Omental fat pad (tissue), 4 donors: ENCODE results near the gene SRL. TPM values are rescaled to one million over a fixed set of nuclear protein-coding genes. Genes with fewer than 3 reads are reported as not detected.
A peak's percentile ranks its signal among the peaks of the same experiment; 100 is the strongest.
"Not testable (repeated sequence)": the region's sequence is repeated elsewhere in the genome, so short reads cannot be mapped to it uniquely, and the experiment has no call there.

Experiments
- ATAC-seq: fragments of 150-250 bp; one replicate; pipeline ENCODE4 v1.9.1; 2016; ENCODE audit warnings: mild to moderate bottlenecking, moderate library complexity; ENCODE audit not compliant: low FRiP score
- DNase-seq: peaks from one replicate; pipeline ENCODE4 v3.0.0-alpha.2; 2019; ENCODE audit warnings: low spot score
- total RNA-seq, 4 donors: library from RNA; depleted of rRNA; stranded (reverse); fragments of >200 nt; gene quantifications; one replicate each; pipeline ENCODE4 v1.1.0, GENCODE V29; 2016
- TF ChIP-seq, protein P1 (sequence below), 3 donors: fragments of 450-650 bp; IDR thresholded peaks; one replicate each; pipeline ENCODE4 v1.5.1; 2016 to 2017; ENCODE audit warnings: antibody characterized with exemption in 3 of 3, mild to moderate bottlenecking in 3 of 3, moderate library complexity in 2 of 3

Gene SRL
- total RNA-seq, 4 donors from 2014 or later, result 0.84 to 4.4 (median 1.9) TPM

DNA sequence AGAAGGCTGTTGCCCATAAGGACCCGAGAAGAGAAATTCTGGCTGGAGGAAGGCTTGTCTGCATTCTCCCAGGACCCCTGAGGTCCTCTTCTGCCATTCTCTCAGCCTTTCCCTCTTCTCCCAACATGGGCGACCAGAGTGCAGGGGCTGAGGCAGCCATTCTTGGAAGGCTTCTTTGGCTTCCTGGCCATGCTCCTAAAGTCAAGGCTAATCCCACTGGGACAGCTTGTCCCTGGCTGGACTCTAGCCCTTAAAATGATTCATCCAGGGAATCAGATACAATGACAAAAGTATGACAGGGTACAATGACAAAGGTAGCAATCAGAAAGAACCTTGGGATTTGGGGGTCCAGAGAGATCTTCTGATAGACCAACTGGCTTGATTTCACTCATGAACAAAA, 26.8 kb downstream of the SRL start:
- DNase-seq (no peak), ATAC-seq (no peak)
- TF ChIP-seq, protein P1, sequence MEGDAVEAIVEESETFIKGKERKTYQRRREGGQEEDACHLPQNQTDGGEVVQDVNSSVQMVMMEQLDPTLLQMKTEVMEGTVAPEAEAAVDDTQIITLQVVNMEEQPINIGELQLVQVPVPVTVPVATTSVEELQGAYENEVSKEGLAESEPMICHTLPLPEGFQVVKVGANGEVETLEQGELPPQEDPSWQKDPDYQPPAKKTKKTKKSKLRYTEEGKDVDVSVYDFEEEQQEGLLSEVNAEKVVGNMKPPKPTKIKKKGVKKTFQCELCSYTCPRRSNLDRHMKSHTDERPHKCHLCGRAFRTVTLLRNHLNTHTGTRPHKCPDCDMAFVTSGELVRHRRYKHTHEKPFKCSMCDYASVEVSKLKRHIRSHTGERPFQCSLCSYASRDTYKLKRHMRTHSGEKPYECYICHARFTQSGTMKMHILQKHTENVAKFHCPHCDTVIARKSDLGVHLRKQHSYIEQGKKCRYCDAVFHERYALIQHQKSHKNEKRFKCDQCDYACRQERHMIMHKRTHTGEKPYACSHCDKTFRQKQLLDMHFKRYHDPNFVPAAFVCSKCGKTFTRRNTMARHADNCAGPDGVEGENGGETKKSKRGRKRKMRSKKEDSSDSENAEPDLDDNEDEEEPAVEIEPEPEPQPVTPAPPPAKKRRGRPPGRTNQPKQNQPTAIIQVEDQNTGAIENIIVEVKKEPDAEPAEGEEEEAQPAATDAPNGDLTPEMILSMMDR (IDR thresholded peaks at IDR 0.05), result no peak

DNA sequence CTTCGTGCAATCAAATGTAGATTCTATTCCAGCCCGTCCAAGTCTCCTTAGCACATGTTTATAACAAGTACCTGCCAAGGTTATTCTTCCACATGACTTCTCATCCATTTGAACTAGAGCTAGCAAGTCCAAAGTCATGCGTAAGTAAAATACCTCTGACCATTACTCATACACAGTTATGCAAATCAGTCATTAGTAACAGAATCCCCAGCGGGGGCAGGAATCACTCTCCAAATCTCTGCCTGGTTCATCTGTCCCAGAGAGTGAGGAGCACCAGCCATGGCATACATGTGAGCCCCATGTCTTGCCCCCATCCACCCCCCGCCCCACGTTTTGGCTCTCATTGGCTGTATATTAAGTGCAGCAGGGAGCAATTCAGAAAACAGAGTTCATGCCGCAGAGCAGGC, 27.7 kb downstream of the SRL start:
- ATAC-seq (peak; percentile 91), DNase-seq (no peak)
- TF ChIP-seq, protein P1 (IDR thresholded peaks at IDR 0.05), result no peak

DNA sequence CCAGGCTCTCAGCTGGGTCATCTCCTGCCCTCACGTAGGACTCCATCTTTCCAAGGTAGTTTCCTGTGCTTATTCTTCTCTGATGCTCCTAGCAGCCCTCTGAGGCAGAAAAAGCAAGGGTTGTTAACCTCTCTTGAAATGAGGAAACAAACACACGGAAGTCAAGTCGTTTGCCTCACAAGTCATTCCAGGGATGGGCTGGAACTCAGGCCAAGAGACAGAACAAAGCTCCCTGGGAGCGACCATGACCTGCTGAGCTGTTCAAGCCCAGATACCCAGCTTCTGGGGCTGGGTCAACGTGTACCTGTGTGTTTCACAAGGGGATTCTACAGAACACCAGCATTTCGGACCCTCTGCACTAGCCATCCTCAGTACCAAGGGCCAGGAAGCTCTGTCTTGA, 28.1 kb downstream of the SRL start:
- TF ChIP-seq, protein P1 (IDR thresholded peaks at IDR 0.05), result no peak
- DNase-seq (no peak), ATAC-seq (peak; percentile 8)

DNA sequence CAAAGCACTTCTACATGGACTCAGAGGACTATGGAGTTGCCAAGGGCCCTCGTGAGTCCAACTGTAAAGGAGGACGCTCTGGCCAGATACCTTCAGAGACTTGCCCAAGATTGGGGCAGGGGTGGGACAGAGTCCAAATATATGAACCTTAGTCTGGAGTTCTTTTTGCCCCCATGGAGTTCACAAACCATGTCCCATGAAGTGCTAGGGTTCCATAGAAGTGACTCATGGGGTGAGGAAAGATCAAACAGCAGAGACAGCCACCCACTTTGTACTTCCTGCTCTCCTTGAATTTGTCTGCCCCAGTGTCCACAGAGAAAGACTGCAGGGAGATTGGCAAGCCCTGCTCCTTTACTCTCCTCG, 29.0 kb downstream of the SRL start:
- no peak for DNase-seq
- TF ChIP-seq, protein P1 (IDR thresholded peaks at IDR 0.05), result no peak
- no peak for ATAC-seq

DNA sequence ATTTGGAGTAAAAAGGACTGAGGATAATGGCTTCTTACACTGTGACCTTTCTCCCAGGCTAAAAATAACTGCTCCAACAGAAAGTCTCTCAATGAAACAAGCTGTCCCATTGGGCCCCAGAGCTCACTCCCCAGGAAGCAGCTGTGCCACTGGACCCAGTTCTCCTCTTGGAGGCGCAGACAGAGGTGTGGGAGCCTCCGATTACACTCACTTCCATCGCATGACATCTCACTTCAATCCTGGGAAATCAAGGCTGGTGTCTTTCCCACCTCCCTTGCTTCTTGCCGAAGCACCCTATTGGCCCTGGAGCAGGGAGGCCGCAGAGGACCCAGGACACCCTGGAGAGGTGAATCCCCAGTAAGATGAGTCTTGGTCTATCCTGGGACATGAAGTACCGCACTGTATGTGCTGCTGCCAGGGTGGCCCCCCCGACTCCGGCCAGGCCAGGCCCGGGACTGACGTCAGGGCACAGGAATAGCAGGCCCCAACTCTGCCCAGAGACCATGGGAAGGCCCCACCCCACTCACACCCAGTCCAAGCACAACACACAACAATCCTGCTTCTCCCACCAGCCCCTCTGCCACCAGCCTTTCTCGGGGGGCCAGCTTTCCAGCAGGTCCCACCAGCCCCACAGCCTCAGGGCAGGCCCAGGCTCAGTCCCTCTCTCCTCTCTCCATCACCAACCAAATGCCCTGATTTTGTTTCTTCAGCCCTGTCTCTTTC, 29.5 kb downstream of the SRL start:
- no peak for DNase-seq

DNA sequence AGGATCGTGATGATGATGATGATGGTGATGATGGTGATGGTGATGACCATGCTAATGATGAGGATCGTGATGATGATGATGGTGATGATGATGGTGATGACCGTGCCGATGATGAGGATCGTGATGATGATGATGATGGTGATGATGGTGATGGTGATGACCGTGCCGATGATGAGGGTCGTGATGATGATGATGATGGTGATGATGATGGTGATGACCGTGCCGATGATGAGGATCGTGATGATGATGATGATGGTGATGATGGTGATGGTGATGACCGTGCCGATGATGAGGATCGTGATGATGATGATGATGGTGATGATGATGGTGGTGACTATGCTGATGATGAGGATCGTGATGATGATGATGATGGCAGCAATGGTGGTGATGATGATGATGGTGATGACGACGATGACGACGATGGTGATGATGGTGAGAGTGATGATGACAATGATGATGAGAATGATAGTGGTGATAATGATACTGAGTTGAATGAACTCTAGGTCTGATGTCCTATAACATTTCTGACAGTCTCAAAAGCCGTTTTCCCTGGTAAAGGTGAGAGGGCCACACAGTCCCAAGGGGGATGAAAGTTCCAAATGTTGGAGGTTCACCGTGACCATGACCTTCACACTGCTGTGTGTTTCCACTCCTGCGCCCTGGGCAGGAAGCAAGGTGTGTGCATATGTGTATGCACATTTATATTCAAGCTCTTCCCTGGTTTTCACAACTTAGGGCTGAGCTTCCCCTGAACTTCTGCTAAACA, 30.3 kb downstream of the SRL start:
- not testable (repeated sequence) for DNase-seq, ATAC-seq

More for the DNA sequence above, 29.5 kb downstream of the SRL start:
- ATAC-seq, result no peak
- TF ChIP-seq, protein P1 (IDR thresholded peaks at IDR 0.05), result no peak

DNA sequence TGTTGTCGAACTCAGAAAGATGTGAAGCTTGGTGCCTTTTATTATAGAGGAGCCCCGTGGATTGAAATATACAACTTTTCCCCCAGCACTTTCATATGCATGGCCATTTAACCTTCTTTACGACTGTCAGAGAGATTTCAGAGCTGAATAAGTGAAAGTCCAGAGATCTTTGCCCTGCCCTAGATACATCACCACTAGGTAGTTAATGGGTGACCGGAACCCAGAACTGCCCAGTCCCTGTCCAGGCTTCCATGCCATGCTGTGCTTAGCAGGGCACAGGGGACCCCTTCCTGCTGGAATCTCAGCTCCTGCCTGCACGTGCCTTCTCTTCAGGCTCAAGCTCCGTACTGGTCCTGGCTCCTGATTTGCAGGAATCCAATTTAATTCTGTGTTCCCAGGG, 32.2 kb downstream of the SRL start:
- TF ChIP-seq, protein P1 (IDR thresholded peaks at IDR 0.05), result no peak
- ATAC-seq (no peak), DNase-seq (no peak)
